HUES64 (cell line): ENCODE data around the gene KRTAP9-4.
"Not testable (repeated sequence)": the region's sequence is repeated elsewhere in the genome, so short reads cannot be mapped to it uniquely, and the experiment has no call there.

Source experiments
- H3K27ac ChIP-seq: 2 replicates; pipeline ENCODE4 v1.7.0; 2013; ENCODE audit warnings: low read depth, low read length, inconsistent platforms
- H3K27me3 ChIP-seq: 2 replicates; pipeline ENCODE4 v1.6.1; 2013; ENCODE audit warnings: mild to moderate bottlenecking, low read length; ENCODE audit not compliant: insufficient read depth
- H3K36me3 ChIP-seq: 2 replicates; pipeline ENCODE4 v1.6.1; 2013; ENCODE audit warnings: mild to moderate bottlenecking, low read length; ENCODE audit not compliant: insufficient read depth
- H3K4me1 ChIP-seq: 2 replicates; pipeline ENCODE4 v1.6.1; 2013; ENCODE audit warnings: mild to moderate bottlenecking, low read length, moderate library complexity; ENCODE audit not compliant: insufficient read depth
- H3K4me3 ChIP-seq: 2 replicates; pipeline ENCODE4 v1.5.1; 2013; ENCODE audit warnings: mild to moderate bottlenecking, low read length, moderate library complexity
- H3K9ac ChIP-seq: 2 replicates; pipeline ENCODE4 v1.6.1; 2013; ENCODE audit warnings: mild to moderate bottlenecking, low read depth, low read length
- H3K9me3 ChIP-seq: 2 replicates; pipeline ENCODE4 v1.6.1; 2013; ENCODE audit warnings: low read depth, low read length; ENCODE audit not compliant: insufficient read depth
- WGBS: fragments of 150-250, 120-280 bp; methylation state at CpG from one replicate; pipeline ENCODE4 v1.1.7; 2013; ENCODE audit warnings: missing lambda C conversion rate; 5-methylcytosine and 5-hydroxymethylcytosine counted together

The KRTAP9-4 gene

DNA sequence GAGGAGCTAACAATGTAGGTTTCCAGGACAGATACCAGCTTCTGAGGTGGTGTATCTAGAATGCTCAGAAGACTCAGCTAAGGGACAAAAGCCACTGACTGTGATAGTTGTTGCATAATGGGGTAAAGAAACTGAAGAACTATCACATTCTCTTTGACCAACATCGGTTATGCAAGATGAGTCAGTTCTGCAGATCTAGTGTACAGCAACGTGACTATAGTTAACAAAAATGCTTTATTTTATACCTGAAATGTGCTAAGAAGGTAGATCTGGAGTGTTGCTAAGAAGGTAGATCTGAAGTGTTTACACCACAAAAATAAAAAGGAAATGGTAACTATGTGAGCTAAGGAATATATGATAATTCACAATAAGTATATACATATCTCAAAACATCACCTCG, 18.2 kb downstream of the KRTAP9-4 start:
- H3K36me3 ChIP-seq: no peaks in the 10 kb centered on the region
- H3K4me1 ChIP-seq: no peaks in the 10 kb centered on the region
- H3K9ac ChIP-seq: no peak overlapping the region
- no peak overlapping the region for H3K27ac ChIP-seq
- H3K4me3 ChIP-seq: no peak overlapping the region
- 88% methylated on average over 1 of the region's 3 CpGs for WGBS
- H3K9me3 ChIP-seq: no peaks in the 10 kb centered on the region
- H3K27me3 ChIP-seq: no peaks in the 10 kb centered on the region; the same call in 1 of the 2 replicates

DNA sequence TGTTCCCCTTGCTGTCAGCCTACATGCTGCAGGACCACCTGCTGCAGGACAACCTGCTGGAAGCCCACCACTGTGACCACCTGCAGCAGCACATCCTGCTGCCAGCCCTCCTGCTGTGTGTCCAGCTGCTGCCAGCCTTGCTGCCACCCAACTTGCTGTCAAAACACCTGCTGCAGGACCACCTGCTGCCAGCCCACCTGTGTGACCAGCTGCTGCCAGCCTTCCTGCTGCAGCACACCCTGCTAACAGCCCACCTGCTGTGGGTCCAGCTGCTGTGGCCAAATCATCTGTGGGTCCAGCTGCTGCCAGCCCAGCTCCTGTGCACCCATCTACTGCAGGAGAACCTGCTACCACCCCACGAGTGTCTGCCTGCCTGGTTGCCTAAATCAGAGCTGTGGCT, 21.8 kb downstream of the KRTAP9-4 start:
- H3K4me1 ChIP-seq, H3K4me3 ChIP-seq, H3K9me3 ChIP-seq, H3K27ac ChIP-seq, H3K9ac ChIP-seq, H3K36me3 ChIP-seq, H3K27me3 ChIP-seq: not testable (repeated sequence)
- 64% methylated on average over 1 of the region's 1 CpG for WGBS

DNA sequence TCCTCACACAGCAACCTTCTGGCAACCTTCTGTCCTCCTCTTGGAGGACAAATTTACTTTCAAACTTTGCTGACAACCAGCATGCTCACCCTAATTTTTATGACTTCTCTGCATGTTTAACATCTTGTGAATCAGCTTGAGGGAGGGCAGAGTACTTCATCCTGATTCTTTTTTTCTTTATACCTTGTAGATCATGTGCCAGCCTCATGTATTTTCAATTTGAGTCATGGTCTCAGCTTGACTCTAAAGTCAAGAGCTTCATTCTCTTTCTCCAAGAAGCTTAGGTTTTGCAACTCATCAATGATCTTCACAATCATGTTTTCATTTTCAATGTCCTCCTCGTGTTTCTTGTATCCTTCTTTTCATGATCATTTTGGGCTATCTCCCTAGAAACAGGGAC, 22.4 kb downstream of the KRTAP9-4 start:
- no peak overlapping the region for H3K27ac ChIP-seq
- no peaks in the 10 kb centered on the region for H3K9me3 ChIP-seq
- H3K27me3 ChIP-seq: no peaks in the 10 kb centered on the region
- no peaks in the 10 kb centered on the region for H3K4me1 ChIP-seq
- no peak overlapping the region for H3K9ac ChIP-seq
- no peak overlapping the region for H3K4me3 ChIP-seq
- 84% methylated on average over 1 of the region's 1 CpG for WGBS
- no peaks in the 10 kb centered on the region for H3K36me3 ChIP-seq

DNA sequence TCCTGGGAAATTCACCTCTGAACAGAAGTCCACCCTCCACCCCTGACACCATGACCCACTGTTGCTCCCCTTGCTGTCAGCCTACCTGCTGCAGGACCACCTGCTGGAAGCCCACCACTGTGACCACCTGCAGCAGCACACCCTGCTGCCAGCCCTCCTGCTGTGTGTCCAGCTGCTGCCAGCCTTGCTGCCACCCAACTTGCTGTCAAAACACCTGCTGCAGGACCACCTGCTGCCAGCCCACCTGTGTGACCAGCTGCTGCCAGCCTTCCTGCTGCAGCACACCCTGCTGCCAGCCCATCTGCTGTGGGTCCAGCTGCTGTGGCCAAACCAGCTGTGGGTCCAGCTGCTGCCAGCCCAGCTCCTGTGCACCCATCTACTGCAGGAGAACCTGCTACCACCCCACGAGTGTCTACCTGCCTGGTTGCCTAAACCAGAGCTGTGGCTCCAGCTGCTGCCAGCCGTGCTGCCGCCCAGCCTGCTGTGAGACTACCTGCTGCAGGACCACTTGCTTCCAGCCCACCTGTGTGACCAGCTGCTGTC, 26.2 kb downstream of the KRTAP9-4 start, which contains the start of gene KRTAP9-7:
TSS of gene KRTAP9-7 (plus strand) at position 51 of the 543 bp plus-strand sequence. CDS start at position 51, 0 bp downstream.
- H3K27me3 ChIP-seq, H3K4me3 ChIP-seq: not testable (repeated sequence)
- 84% methylated on average over 3 of the region's 3 CpGs for WGBS

DNA sequence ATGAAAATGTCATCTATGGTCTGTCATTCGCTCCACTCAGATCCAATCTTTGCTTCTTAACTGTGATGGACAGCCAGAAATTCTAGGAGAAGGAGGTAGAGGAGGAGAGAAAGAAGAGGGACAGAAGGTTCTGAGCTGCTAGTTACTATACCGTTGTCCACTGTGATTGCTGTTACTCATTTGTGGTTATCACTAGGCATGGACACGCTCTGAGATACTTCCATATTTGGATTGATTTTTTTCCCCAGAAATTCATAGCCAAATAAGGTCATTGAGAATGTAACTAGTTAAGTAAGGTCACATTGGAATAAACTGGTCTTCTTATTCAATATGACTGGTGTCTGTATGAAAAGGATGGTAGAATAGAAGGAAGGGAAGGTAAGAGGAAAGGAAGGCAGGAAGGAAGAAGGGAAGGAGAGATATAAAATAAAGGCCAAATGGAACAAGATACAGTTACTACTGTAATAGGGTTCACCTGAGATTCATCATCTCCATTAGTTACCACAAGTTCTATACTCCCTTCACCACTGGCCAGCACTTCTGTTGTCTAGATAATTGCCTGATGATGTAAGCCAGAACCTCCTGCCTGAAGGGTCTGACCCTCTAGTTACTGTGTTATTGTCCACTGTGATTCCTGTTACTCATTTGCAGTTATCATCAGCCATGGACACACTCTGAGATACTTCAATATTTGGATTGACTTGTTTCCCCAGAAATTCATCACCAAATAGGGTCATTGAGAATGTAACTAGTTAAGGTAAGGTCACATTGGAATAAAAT, 28.9 kb downstream of the KRTAP9-4 start:
- no peaks in the 10 kb centered on the region for H3K27me3 ChIP-seq
- 89% methylated on average over 3 of the region's 3 CpGs for WGBS
- H3K4me1 ChIP-seq: 0 out of 2 replicates have a peak, but pooled peaks cover under 1% of the 10 kb centered on the region
- H3K9me3 ChIP-seq: no peaks in the 10 kb centered on the region
- no peak overlapping the region for H3K4me3 ChIP-seq
- H3K9ac ChIP-seq: no peak overlapping the region
- H3K36me3 ChIP-seq: no peaks in the 10 kb centered on the region
- no peak overlapping the region for H3K27ac ChIP-seq

More for the DNA sequence above, 26.2 kb downstream of the KRTAP9-4 start, which contains the start of gene KRTAP9-7:
- H3K9ac ChIP-seq, H3K36me3 ChIP-seq, H3K9me3 ChIP-seq, H3K27ac ChIP-seq, H3K4me1 ChIP-seq: not testable (repeated sequence)

DNA sequence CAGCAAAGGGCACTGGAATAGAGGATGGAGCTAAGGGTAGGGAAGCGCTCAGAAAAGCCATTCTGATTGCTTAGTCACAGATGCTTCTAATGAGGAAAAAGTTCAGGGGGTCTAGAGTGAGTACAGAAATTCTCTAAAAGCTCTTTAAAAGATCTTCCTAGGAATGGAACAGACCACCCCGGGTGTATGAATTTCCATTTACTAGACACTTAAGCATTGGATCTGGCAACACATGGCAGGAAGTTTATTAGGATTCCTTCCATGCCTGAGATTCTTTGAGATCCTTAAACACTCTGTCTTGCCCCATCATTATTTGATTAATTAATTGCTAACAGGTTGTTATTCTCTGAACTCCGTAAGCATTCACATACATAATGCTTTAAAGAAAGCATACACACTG, 34.6 kb downstream of the KRTAP9-4 start:
- WGBS: 93% methylated on average over 2 of the region's 3 CpGs
- H3K27ac ChIP-seq: no peak overlapping the region

DNA sequence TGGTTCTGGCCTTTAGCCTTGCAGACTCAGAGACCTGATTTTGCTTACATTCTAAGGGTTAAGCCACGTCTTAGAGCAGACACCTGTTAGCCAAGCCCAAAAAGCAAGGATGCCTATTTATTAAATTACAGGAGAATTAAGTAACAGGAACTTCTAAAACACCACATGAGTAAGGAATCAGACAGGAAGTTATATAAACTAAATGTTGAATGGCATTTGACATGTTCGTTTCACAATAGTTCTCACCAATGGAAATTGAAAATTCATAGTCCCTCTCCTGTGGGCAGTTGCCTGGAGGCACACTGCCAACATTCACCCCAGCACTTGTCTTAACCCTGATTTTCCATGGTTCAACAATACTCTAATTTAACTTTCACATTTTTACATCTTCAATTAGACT, 35.1 kb downstream of the KRTAP9-4 start:
- Histone ChIP-seq H3K4me3 (no peak overlapping the region), H3K9me3 (no peaks in the 10 kb centered on the region), H3K27me3 (no peaks in the 10 kb centered on the region), H3K36me3 (no peaks in the 10 kb centered on the region), H3K9ac (no peak overlapping the region), H3K27ac (no peak overlapping the region), H3K4me1 (0 out of 2 replicates have a peak, but pooled peaks cover 9% of the 10 kb centered on the region)
- WGBS: 71% methylated on average over 2 of the region's 2 CpGs

More for the DNA sequence above, 34.6 kb downstream of the KRTAP9-4 start:
- Histone ChIP-seq H3K36me3 (no peaks in the 10 kb centered on the region), H3K4me1 (0 out of 2 replicates have a peak, but pooled peaks cover 9% of the 10 kb centered on the region), H3K4me3 (no peak overlapping the region), H3K27me3 (no peaks in the 10 kb centered on the region), H3K9me3 (no peaks in the 10 kb centered on the region), H3K9ac (no peak overlapping the region)

DNA sequence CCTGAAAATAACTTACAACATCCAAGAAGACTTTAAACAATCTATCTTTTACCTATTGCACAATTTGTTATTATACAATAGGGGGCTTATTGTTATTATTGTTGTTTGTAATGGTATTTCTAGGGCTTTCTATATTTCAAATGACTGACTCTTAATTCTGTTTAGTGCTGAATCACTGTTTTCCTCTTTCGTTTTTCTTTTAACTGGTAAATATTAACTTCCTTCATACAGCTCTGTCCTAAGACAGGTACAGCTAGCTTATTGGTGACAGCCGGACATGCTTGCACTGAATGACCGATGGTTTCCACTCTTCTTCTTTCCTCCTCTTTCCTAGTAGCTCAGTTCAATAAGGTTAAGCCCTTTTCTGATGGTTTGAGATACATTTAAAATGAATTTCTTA, 37.6 kb downstream of the KRTAP9-4 start:
- Histone ChIP-seq H3K27ac (no peak overlapping the region), H3K36me3 (no peaks in the 10 kb centered on the region), H3K4me1 (0 out of 2 replicates have a peak, but pooled peaks cover 9% of the 10 kb centered on the region), H3K27me3 (no peaks in the 10 kb centered on the region), H3K9ac (no peak overlapping the region), H3K9me3 (no peaks in the 10 kb centered on the region), H3K4me3 (no peak overlapping the region)
- WGBS: 94% methylated on average over 3 of the region's 3 CpGs

DNA sequence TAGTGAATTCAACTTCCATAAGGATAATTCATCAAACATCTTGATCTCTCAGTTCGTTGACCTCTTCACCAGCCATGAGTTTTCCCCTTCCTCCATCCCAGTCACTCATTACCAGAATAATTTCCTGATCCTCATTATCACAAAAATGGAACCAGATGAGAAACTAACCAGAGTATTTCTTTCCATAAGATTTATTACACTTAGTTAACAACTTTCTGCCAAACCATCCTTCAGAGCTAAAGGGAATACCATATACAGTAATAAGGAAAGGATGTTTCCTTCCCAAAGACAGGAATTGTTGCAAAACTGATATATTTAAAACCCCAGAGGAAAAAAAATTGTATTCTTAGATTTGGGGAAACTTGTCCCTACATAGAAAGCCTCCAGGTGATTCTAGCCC, 44.5 kb downstream of the KRTAP9-4 start:
- Histone ChIP-seq H3K27me3 (no peaks in the 10 kb centered on the region), H3K36me3 (no peaks in the 10 kb centered on the region), H3K4me3 (no peak overlapping the region), H3K9ac (no peak overlapping the region), H3K27ac (no peak overlapping the region), H3K9me3 (no peaks in the 10 kb centered on the region), H3K4me1 (no peaks in the 10 kb centered on the region)
- WGBS: 92% methylated on average over 1 of the region's 1 CpG

DNA sequence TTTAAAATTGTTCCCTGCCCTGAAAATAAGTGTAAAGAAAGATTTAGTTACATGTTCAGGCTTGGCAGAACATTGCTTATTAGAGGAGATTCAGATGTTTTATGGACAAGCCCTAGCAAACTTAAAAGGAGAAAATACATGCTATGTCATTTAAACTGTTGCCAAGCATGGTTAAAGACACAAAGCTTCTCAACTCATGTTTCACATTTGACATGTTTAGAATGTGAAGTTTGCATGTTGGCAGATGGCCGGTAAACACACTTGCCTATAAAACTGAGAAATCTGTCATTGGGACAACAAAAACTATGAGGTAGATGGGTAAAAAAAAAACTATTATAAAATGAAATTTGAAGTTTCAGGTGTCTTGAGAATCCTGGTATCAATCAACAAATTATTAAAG, 47.4 kb downstream of the KRTAP9-4 start:
- Histone ChIP-seq H3K9ac (no peak overlapping the region), H3K4me3 (no peak overlapping the region), H3K27ac (no peak overlapping the region), H3K36me3 (no peaks in the 10 kb centered on the region), H3K9me3 (no peaks in the 10 kb centered on the region), H3K27me3 (no peaks in the 10 kb centered on the region), H3K4me1 (no peaks in the 10 kb centered on the region)
- 92% methylated on average over 1 of the region's 1 CpG for WGBS

DNA sequence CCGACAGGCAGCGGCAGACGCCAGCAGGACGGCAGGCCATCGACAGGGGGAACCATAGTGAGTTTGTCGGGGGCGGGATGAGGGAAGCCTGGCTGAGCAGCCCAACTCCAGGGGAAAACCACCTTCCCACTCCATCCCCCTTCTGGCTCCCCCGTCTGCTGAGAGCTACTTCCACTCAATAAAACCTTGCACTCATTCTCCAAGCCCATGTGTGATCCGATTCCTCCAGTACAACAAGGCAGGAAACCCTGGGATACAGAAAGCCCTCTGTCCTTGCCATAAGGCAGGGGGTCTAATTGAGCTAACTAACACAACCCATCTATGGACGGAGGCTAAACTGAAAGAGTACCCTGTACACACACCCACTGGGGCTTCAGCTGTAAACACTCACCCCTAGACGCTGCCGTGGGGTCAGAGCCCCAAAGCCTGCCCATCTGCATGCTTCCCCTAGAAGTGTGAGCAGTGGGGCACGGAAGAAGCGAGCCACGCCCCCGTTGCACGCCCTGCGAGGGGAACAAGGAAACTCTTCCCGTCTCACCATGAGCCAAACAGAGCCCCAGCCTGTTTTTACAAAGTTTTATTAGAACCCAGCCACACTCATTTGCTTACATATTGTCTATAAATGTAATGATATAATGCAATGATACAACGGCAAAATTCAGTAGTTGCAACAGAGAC, 49.1 kb downstream of the KRTAP9-4 start:
- Histone ChIP-seq H3K4me3 (no peak overlapping the region), H3K4me1 (no peaks in the 10 kb centered on the region), H3K27ac (no peak overlapping the region), H3K9me3 (no peaks in the 10 kb centered on the region), H3K9ac (no peak overlapping the region), H3K27me3 (no peaks in the 10 kb centered on the region), H3K36me3 (no peaks in the 10 kb centered on the region)
- WGBS: 86% methylated on average over 19 of the region's 20 CpGs
